NCI-H446 (cell line): ENCODE results near the gene OR52J3.
"Not testable (repeated sequence)": the region's sequence is repeated elsewhere in the genome, so short reads cannot be mapped to it uniquely, and the experiment has no call there.

Experiments used
- DNase-seq, 2 experiments: peaks; one replicate each; lab custom pipeline; 2025; lab: John Stamatoyannopoulos, UW

The OR52J3 gene

DNA sequence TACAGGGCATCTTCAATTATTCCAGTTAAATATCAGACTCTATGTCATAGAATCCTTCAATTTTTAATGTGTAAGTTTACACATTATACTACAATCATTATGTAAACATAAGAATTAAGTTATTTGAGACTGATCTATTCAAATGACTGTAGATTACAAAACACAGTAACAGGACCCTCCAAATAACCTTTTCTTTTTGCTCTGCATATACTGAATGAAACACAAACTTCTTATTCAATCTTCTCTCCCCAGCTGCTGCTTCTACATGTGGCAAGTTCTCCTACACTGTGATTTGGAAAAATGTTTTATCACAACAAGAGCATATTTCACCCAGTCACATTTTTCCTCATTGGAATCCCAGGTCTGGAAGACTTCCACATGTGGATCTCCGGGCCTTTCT is at the start of gene OR52J3:
Gene OR52J3 (plus strand): TSS at position 301 of the 400 bp plus-strand sequence. CDS start 0 bp downstream, at position 301.
- DNase-seq = no peak

DNA sequence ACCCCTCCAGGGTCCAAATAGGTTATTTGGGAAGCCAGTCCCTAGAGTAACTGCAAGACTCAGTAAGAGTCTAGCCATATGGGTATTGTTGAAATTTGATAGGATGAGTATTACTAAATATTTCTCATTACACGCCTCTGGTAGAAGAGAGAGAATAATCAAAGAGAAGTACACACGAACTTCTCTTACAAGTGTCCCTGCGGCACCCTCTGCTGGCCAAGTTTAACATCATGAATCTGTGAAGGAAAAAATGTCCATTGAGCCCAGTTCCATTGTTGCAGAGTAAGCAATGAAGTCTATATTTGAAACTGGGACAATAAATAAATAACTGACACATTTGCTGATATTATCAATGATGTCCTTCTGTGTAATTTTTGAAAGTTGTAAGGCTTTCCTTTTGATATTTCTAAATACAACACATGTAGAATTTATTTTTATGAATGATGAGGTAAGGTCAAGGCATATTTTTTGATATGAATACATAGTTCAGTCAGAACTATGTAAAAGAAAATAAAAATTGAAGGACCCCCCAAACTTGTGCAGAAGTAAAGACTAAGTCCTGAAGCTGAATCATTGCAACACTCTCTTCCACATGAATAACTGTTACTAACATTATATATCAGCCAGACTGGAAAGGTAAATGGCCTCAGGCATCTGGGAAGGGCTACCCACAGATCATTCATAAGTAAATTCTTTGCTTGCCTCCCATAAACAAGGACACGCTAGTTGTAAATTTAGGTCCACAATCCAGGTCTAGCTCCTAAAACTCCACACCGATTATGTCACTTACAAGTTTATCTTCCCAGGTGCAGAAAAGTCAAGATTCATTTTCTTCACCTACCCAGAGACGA is 41.7 kb upstream of the OR52J3 start:
- DNase-seq = peak; percentile 10 to 58

GRCh38 chr11:5007561-5007960 is 38.8 kb upstream of the OR52J3 start:
- DNase-seq = no peak

- DNase-seq = no peak
Measured at GRCh38 chr11:5011254-5011653, 35.1 kb upstream of the OR52J3 start.

GRCh38 chr11:5013012-5013411 is 33.3 kb upstream of the OR52J3 start:
- no peak for DNase-seq

DNA sequence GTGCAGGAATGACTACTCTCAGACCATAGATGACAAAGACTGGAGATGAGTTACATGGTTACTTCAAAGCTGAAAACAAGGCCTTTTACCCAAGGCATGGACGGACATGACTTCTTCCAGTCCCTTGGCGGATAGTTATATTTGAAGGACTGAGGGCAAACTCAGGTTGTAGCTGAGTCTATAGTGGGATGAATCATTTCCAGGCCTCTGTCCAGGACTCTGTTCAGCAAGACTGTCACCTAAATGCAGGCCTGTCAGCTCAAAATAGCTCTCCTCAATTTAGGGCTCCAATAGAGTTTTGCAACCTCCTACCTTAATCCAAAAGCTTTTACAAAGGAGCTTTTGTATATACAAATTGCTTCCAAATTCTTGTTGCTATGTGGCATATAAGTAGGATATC is 24.3 kb upstream of the OR52J3 start:
- DNase-seq = no peak

- no peak for DNase-seq
Measured at GRCh38 chr11:5036669-5037068, 9.7 kb upstream of the OR52J3 start.

- DNase-seq = no peak
Measured at GRCh38 chr11:5037926-5038325, 8.4 kb upstream of the OR52J3 start.

GRCh38 chr11:5038341-5038740 is 8.0 kb upstream of the OR52J3 start:
- peak in 1 of 2 experiments; percentile 6 for DNase-seq

GRCh38 chr11:5040876-5041275 is 5.5 kb upstream of the OR52J3 start:
- DNase-seq = no peak

GRCh38 chr11:5042091-5042490 is 4.2 kb upstream of the OR52J3 start:
- DNase-seq = no peak

DNA sequence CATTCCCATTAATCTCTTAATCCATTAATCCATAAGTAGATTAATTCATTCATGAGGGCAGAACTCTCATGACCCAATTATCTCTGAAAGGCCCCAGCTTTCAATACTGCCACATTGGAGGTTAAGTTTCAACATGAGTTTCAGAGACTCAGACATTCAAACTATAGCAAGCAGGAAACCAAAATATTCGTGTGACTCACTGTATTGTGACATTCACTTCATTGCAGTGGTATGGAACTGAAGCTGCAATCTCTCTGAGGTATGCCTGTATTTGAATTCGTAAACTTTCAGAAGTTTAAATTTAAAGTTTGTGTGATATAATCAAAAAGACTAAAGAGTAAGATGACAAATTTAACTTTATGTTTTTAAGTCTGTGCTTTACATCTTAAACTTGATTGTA is 2.9 kb upstream of the OR52J3 start:
- no peak for DNase-seq

GRCh38 chr11:5046754-5047330 is 516 bp downstream of the OR52J3 start:
- no peak for DNase-seq

DNA sequence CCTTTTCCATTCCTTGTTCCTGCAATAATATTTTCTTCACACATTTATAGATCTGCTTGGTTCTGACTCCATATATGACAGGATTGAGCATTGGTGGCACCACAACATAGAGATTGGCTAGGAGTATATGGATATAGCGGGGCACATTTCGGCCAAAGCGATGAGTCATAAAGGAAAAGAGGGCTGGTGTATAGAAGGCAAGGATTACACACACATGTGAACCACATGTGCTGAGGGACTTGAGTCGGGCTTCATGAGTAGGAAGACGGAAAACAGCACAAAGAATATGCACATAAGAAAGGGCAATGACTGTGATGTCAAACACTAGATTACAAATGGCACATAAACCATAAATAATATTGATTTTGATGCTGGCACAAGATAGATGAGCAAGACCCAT is 12.4 kb downstream of the OR52J3 start:
- DNase-seq = not testable (repeated sequence)

DNA sequence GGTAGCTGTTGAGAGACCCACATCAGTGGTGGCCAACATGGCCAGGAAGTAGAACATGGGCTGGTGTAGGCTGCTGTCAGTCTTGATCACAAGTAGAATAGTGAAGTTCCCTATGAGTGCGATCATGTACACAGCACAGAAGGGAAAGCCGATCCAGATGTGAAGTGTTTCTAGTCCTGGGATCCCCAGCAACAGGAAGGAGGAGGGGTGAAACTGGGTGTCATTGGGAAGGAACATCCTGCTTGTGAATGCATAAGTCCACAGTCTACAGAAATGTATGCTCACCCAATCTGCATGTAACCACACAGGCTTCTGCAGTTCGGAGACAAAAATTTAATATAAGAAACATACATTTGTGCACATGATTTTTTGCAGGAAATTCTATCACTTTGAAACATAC is 13.1 kb downstream of the OR52J3 start, which contains the start of gene OR52E2:
Gene OR52E2 (minus strand): TSS at position 237 of the 400 bp plus-strand sequence. CDS start 0 bp downstream, at position 237.
- DNase-seq = no peak

- no peak for DNase-seq
Measured at GRCh38 chr11:5065027-5065426, 18.7 kb downstream of the OR52J3 start.

DNA sequence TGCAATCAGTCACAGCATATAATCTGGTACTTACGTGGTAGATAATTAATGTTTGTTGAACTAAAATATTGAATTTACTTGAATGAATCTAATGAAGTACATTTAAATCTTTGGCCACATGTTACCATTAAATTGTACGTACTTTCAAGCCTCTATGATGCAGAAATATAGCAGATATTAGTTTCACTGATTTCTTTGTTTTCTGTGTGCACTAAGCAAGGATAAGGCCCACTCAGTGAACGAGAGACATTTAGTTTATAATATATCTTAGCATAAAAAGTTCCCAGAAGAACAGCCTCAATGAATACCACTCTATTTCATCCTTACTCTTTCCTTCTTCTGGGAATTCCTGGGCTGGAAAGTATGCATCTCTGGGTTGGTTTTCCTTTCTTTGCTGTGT is 22.9 kb downstream of the OR52J3 start, which contains the start of gene OR52E1:
Gene OR52E1 (plus strand): TSS at position 301 of the 400 bp plus-strand sequence.
- no peak for DNase-seq

- no peak for DNase-seq
Measured at GRCh38 chr11:5071799-5072198, 25.5 kb downstream of the OR52J3 start.

DNA sequence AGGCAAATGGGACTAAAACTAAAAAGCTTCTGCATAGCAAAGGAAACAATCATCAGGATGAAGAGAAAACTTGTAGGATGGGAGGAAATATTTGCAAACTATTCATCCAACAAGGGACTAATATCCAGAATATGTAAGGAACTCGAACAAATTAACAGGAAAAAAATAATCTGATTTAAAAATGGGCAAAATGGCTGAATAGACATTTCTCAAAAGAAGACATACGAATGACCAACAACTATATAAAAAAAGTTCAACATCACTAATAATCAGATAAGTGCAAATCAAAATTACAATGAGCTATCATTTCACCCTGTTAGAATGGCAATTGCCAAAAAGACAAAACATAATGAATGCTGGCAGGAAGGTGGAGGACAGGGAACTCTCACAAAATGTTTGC is 35.1 kb downstream of the OR52J3 start:
- DNase-seq = no peak

DNA sequence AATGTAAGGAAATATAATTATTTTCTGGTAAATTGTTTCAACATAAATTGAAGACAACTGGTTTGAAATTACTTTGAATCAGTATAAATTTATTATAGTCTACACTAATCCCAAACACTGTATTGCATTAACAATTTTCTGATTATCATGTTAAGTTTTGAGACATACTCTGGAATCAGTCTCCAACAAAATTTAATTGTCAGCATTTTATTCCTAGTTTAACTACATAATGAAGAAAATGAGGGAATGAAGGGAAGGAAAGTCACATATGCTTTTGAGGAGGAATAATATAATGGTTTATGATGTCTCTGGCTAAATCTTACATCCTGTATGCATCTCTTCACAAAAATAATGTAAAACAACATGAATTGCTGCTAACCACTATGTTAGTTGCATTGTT is 37.3 kb downstream of the OR52J3 start:
- no peak for DNase-seq

DNA sequence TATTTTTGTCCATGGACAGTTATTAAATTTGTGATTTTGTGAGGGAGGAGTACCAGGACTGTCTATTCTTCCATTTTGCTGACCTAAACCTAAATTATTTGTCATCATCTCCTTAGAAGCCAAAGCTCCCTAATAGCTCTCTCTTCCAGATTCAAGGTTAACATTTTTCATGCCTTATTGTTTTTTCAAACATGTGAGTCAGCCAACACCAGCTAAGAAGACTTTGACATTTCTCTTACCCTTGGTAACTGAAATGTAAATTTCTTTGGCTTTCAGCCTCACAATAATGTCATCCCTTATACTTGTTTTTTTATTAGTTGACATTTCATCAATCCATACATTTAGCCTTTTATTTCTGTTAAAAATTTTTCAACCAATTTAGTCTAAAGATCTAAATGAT is 42.2 kb downstream of the OR52J3 start:
- no peak for DNase-seq

DNA sequence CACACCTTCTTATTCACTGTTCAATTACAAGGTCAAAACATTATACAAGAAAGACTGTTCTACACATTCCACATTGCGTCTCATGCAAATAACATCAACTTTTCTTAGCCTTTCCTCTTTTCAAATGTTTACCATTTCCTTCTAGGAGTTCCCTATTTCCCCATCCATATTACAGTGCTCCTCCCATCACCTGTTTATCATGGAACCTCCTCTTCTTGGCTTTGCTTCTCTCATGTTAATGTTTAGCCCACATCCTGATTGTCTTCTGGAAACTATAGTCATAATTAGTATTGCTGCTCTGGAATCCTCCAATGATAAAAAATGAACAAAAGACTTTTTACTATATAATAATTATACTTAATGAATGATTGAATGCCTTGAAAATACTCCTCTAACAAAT is 44.3 kb downstream of the OR52J3 start:
- DNase-seq = no peak

- DNase-seq = no peak
Measured at GRCh38 chr11:5092821-5093585, 46.7 kb downstream of the OR52J3 start.
